ENCODE results near the gene SLCO2A1.
A peak's percentile ranks its signal among the peaks of the same experiment; 100 is the strongest.

The SLCO2A1 gene

GRCh38 chr3:133880886-133881455 lies 148.8 kb downstream of the SLCO2A1 start:
- peak; percentile 37 for DNase-seq

- DNase-seq = peak; percentile 40
Observed at GRCh38 chr3:133880287-133880686, 149.4 kb downstream of the SLCO2A1 start.

GRCh38 chr3:133878518-133878917 lies 151.2 kb downstream of the SLCO2A1 start:
- DNase-seq = no peak
